ENCODE measurements around the gene MTURN. TPM values are rescaled to one million over a fixed set of nuclear protein-coding genes. Genes with fewer than 3 reads are reported as not detected.
A peak's percentile ranks its signal among the peaks of the same experiment; 100 is the strongest.

The MTURN gene
- total and polyA plus RNA-seq, 8 donors, result 7.8 to 84.8 (median 33.7) TPM

DNA sequence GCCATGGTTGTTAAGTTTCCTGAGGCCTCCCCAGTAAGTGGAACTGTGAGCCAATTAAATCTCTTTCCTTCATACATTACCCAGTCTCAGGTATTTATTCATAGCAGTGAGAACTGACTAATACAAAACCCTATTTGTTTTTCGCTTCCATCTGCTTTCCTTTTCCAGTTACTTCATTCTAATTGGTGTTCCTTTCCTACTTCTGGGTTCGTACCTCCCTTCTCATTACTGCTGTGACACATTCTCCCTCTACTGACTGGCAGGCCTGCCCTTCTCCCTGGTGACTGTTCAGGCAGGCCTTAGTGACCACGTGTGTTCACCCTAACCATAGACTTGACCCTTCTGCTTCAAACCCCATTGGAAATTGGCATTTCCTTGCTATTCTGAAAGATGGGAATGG lies 37.7 kb downstream of the MTURN start:
- peak in 1 of 3 donors; percentile 17 for TF ChIP-seq POLR2AphosphoS5 (IDR thresholded peaks at IDR 0.05)
- TF ChIP-seq, protein P1, sequence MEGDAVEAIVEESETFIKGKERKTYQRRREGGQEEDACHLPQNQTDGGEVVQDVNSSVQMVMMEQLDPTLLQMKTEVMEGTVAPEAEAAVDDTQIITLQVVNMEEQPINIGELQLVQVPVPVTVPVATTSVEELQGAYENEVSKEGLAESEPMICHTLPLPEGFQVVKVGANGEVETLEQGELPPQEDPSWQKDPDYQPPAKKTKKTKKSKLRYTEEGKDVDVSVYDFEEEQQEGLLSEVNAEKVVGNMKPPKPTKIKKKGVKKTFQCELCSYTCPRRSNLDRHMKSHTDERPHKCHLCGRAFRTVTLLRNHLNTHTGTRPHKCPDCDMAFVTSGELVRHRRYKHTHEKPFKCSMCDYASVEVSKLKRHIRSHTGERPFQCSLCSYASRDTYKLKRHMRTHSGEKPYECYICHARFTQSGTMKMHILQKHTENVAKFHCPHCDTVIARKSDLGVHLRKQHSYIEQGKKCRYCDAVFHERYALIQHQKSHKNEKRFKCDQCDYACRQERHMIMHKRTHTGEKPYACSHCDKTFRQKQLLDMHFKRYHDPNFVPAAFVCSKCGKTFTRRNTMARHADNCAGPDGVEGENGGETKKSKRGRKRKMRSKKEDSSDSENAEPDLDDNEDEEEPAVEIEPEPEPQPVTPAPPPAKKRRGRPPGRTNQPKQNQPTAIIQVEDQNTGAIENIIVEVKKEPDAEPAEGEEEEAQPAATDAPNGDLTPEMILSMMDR (IDR thresholded peaks at IDR 0.05), result no peak
- DNase-seq, result no peak
- peaks cover 15 to 73% (median 45%) of the 10 kb centered on the region in 4 donors for H3K4me1 ChIP-seq
- peak overlapping the region in 4 of 5 donors; percentile 67 to 83 (median 72) for H3K27ac ChIP-seq
- no peaks in the 10 kb centered on the region for H3K27me3 ChIP-seq
- H3K9me3 ChIP-seq, result no peaks in the 10 kb centered on the region
- H3K4me3 ChIP-seq, result no peak overlapping the region
- 69 to 80% (median 77%) methylated on average over 3 of the region's 3 CpGs for WGBS, 5 donors
- H3K36me3 ChIP-seq, result peaks cover 0 to 5% (median 0%) of the 10 kb centered on the region in 4 donors
- intact Hi-C loops (cut with DNase I; ENCODE audit: low total_unique reads), result loop anchor here (10.0 kb wide), 1 partner anchor 102 kb away; no protein-coding TSS in a partner anchor

DNA sequence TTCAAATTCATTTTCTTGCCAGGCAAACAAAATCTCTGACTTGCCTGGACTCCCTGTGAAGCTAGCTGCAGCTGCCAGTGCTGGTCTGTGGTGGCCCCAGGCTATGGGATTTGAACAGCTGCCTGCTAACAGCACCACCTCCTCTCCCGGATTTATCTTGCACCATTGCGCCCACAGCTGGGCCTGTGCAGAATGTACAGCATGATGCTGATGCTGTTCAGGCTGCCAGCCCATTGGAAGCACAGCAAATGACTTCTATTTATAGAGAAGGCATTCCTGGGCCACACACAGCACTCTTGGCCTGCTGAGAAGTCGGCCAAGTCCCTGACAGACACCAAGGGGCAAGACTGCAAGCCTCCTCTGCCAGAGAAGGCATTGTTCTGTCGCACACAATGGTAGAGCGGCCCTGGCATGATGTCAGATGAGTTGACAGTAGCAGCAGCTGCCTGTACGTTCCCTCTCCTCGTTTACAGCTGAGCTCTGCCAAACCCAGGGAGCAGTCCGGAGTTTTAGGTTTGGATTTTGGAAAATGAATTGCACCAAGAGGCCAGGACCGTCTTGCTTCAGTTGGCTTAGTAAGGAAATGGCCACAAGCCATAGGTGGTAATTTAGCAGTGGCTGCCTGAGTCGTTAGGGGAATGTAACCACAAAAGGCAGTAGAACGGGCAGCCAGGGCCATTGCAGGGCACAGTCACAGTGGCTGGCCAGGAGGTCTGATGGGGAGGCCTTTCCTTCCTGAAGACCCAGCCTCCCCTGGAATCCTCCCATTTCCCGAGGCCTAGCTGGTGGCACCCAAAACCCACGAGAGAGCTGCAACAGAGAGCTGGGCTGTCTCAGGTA lies 38.5 kb downstream of the MTURN start:
- 36 to 55% (median 49%) methylated on average over 12 to 13 of the region's 13 CpGs for whole genome bisulfite sequencing, 5 donors
- intact Hi-C loops (cut with DNase I; ENCODE audit: low total_unique reads), result loop anchor here (10.0 kb wide), 1 partner anchor 102 kb away; no protein-coding TSS in a partner anchor
- Histone ChIP-seq H3K9me3 (no peaks in the 10 kb centered on the region), H3K36me3 (no peaks in the 10 kb centered on the region), H3K27me3 (no peaks in the 10 kb centered on the region), H3K27ac (peak overlapping the region; percentile 12 to 83 (median 72)), H3K4me1 (peaks cover 15 to 82% (median 44%) of the 10 kb centered on the region in 4 donors), H3K4me3 (no peak overlapping the region)
- TF ChIP-seq EP300 (IDR thresholded peaks at IDR 0.05), result no peak
- peak in 2 of 3 donors; percentile 32 to 77 for TF ChIP-seq POLR2AphosphoS5 (IDR thresholded peaks at IDR 0.05)
- DNase-seq, result peak; percentile 46 to 76

DNA sequence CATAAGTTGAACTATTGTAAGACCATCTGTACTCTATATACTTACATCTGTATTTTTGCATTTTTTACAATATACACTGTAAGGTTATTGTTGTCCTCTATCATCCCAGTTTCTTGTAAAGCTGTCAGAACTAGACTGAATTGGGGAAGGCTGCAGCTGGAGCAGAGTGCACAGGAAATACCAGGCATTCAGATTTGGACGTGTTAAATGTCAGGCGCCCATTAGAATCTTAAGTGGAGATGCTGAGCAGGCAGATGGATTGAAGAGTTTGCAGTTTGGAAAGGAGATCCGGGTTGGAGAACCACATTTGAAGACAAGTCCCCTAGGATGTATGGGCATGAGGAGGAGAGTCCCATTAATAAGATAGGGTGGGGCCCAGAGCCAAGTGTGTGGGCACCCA lies 40.4 kb downstream of the MTURN start:
- Histone ChIP-seq H3K27me3 (no peaks in the 10 kb centered on the region), H3K4me3 (no peak overlapping the region), H3K36me3 (no peaks in the 10 kb centered on the region), H3K9me3 (no peaks in the 10 kb centered on the region), H3K27ac (peak overlapping the region in 1 of 5 donors; percentile 83), H3K4me1 (peaks cover 20 to 87% (median 50%) of the 10 kb centered on the region in 4 donors)
- WGBS, 5 donors, result 38 to 69% (median 46%) methylated on average over 3 of the region's 3 CpGs
- no peak for TF ChIP-seq EP300 (IDR thresholded peaks at IDR 0.05)
- TF ChIP-seq POLR2A (IDR thresholded peaks at IDR 0.05), result no peak
- TF ChIP-seq, protein P1 (IDR thresholded peaks at IDR 0.05), result no peak
- TF ChIP-seq POLR2AphosphoS5 (IDR thresholded peaks at IDR 0.05), result no peak
- intact Hi-C loops (cut with DNase I; ENCODE audit: low total_unique reads), result loop anchor here (10.0 kb wide), 1 partner anchor 100 kb away; no protein-coding TSS in a partner anchor
- no peak for DNase-seq

DNA sequence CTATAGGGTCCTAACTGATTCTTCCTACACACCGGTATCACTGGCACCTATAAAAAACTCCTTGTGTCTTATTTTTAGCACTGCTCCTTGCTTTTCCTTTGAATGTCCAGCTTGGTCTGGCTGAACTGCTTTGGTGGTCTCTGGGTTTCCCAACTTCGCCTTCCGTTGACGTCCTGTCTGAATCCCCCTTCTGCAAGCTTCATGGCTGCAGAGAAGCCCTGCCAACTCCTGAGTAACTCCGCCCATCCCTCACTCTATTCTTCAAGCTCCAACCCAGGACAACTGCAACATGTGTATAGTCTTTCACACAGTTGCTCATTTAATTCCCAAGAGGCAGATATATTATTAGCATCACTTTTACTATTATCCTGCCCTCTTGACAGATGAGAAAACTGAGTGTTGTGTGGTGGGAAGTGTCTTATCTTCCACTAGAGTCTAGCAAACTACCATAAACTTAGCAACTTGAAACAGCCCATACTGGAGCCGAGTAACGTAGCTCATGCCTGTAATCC lies 40.9 kb downstream of the MTURN start:
- no peak for DNase-seq
- 87 to 92% (median 91%) methylated on average over 7 of the region's 7 CpGs for WGBS, 5 donors
- intact Hi-C loops (cut with DNase I; ENCODE audit: low total_unique reads), result loop anchor here (10.0 kb wide), 1 partner anchor 99 kb away; no protein-coding TSS in a partner anchor
- H3K27ac ChIP-seq, result peak overlapping the region in 1 of 5 donors; percentile 83
- no peaks in the 10 kb centered on the region for H3K36me3 ChIP-seq
- no peak for TF ChIP-seq POLR2AphosphoS5 (IDR thresholded peaks at IDR 0.05)
- no peak for TF ChIP-seq POLR2A (IDR thresholded peaks at IDR 0.05)
- TF ChIP-seq, protein P1 (IDR thresholded peaks at IDR 0.05), result no peak
- TF ChIP-seq EP300 (IDR thresholded peaks at IDR 0.05), result no peak
- H3K27me3 ChIP-seq, result no peaks in the 10 kb centered on the region
- H3K4me3 ChIP-seq, result no peak overlapping the region
- no peaks in the 10 kb centered on the region for H3K9me3 ChIP-seq
- H3K4me1 ChIP-seq, result peaks cover 20 to 83% (median 52%) of the 10 kb centered on the region in 4 donors
